Measurements from ENCODE around the gene MYH9. TPM values are rescaled to one million over a fixed set of nuclear protein-coding genes. Genes with fewer than 3 reads are reported as not detected.
"Not testable (repeated sequence)": the region's sequence is repeated elsewhere in the genome, so short reads cannot be mapped to it uniquely, and the experiment has no call there.

Gene MYH9
- total and polyA plus RNA-seq, 2 donors (not counting 1 experiment from before 2014, with no cell fraction given): 108 to 554 TPM

GRCh38 chr22:36395055-36395849 is 7.5 kb upstream of the MYH9 start:
- ChIA-PET CTCF (no interaction called here), POLR2A (interaction anchor here (0.5 to 0.8 kb wide), 2 partner anchors 10 to 63 kb away, joined by 3 to 7 read pairs; no protein-coding TSS in a partner anchor)
- 87% methylated on average over 12 of the region's 12 CpGs for WGBS (ENCODE audit: insufficient coverage)
- TF ChIP-seq CTCF (IDR thresholded peaks at IDR 0.05) (no peak), EZH2 (IDR thresholded peaks at IDR 0.05; ENCODE audit: borderline replicate concordance, insufficient read depth, low read depth, low read length, poor library complexity, severe bottlenecking) (no peak)
- Histone ChIP-seq H3K9me3 (ENCODE audit: control extremely low read depth in 1 of 3, control insufficient read depth in 2 of 3, insufficient read depth in 1 of 3, low read length in 2 of 3) (peaks cover 0 to 6% (median 0%) of the 10 kb centered on the region in 3 donors), H3K4me3 (ENCODE audit: control extremely low read depth in 1 of 5, extremely low read depth in 1 of 5, insufficient read depth in 1 of 5, low read depth in 2 of 5, low read length in 4 of 5) (no peak overlapping the region), H3K36me3 (replicated peaks in 1 of 2; ENCODE audit: control extremely low read depth in 1 of 2, control insufficient read depth in 1 of 2, extremely low read depth in 1 of 2, insufficient read depth in 2 of 2, low read length in 1 of 2) (no peaks in the 10 kb centered on the region), H2AFZ (ENCODE audit: insufficient read depth, low read depth, low read length, poor library complexity, severe bottlenecking) (no peak overlapping the region), H3K9ac (ENCODE audit: low read length) (no peak overlapping the region), H3K4me2 (replicated peaks; ENCODE audit: low read depth, low read length, poor library complexity, severe bottlenecking) (no peak overlapping the region), H3K79me2 (ENCODE audit: control insufficient read depth, insufficient read depth, low read length) (peaks cover 4% of the 10 kb centered on the region), H3K27me3 (replicated peaks in 1 of 4; ENCODE audit: control extremely low read depth in 1 of 4, control insufficient read depth in 3 of 4, insufficient read depth in 4 of 4, low read length in 3 of 4) (no peaks in the 10 kb centered on the region), H3K4me1 (ENCODE audit: control insufficient read depth in 2 of 2, insufficient read depth in 2 of 2, low read length in 2 of 2) (peaks cover 27 to 53% of the 10 kb centered on the region in 2 donors), H3K27ac (ENCODE audit: low read length in 2 of 2) (no peak overlapping the region), H4K20me1 (ENCODE audit: control insufficient read depth, insufficient read depth, low read length, poor library complexity, severe bottlenecking) (no peaks in the 10 kb centered on the region)
- no peak for ATAC-seq (ENCODE audit: low read depth)
- H3K27me3 Mint-ChIP-seq: no peaks in the 10 kb centered on the region
- no peak overlapping the region for H3K4me3 Mint-ChIP-seq
- DNase-seq: no peak
- intact Hi-C loops (cut with micrococcal nuclease): no loop called here
- no peaks in the 10 kb centered on the region for H3K9me3 Mint-ChIP-seq (ENCODE audit: insufficient read depth)
- H3K27ac Mint-ChIP-seq: peak overlapping the region; percentile 16
- H3K4me1 Mint-ChIP-seq: peaks cover 50% of the 10 kb centered on the region

- Mint-ChIP-seq H3K4me1 (peaks cover 31% of the 10 kb centered on the region), H3K4me3 (peak overlapping the region; percentile 68), H3K9me3 (ENCODE audit: insufficient read depth) (no peaks in the 10 kb centered on the region), H3K27me3 (no peaks in the 10 kb centered on the region), H3K27ac (peak overlapping the region; percentile 59)
- peaks cover 7% of the 10 kb centered on the region for H4K20me1 ChIP-seq (ENCODE audit: control insufficient read depth, insufficient read depth, low read length, poor library complexity, severe bottlenecking)
- no peak for DNase-seq
- H3K9ac ChIP-seq (ENCODE audit: low read length): no peak overlapping the region
- TF ChIP-seq EZH2 (IDR thresholded peaks at IDR 0.05; ENCODE audit: borderline replicate concordance, insufficient read depth, low read depth, low read length, poor library complexity, severe bottlenecking) (no peak), CTCF (IDR thresholded peaks at IDR 0.05) (no peak)
- H3K4me2 ChIP-seq (replicated peaks; ENCODE audit: low read depth, low read length, poor library complexity, severe bottlenecking): peak overlapping the region; percentile 11
- H3K79me2 ChIP-seq (ENCODE audit: control insufficient read depth, insufficient read depth, low read length): peaks cover 33% of the 10 kb centered on the region
- no peak overlapping the region for H2AFZ ChIP-seq (ENCODE audit: insufficient read depth, low read depth, low read length, poor library complexity, severe bottlenecking)
- H3K9me3 ChIP-seq (ENCODE audit: control extremely low read depth in 1 of 3, control insufficient read depth in 2 of 3, insufficient read depth in 1 of 3, low read length in 2 of 3): peaks cover 0 to 6% (median 0%) of the 10 kb centered on the region in 3 donors
- H3K4me3 ChIP-seq (ENCODE audit: control extremely low read depth in 1 of 5, extremely low read depth in 1 of 5, insufficient read depth in 1 of 5, low read depth in 2 of 5, low read length in 4 of 5): no peak overlapping the region
- ChIA-PET POLR2A (no interaction called here), CTCF (no interaction called here)
- peaks cover 0 to under 1% of the 10 kb centered on the region in 2 experiments for H3K36me3 ChIP-seq (replicated peaks in 1 of 2; ENCODE audit: control extremely low read depth in 1 of 2, control insufficient read depth in 1 of 2, extremely low read depth in 1 of 2, insufficient read depth in 2 of 2, low read length in 1 of 2)
- H3K27me3 ChIP-seq (replicated peaks in 1 of 4; ENCODE audit: control extremely low read depth in 1 of 4, control insufficient read depth in 3 of 4, insufficient read depth in 4 of 4, low read length in 3 of 4): no peaks in the 10 kb centered on the region
- intact Hi-C loops (cut with micrococcal nuclease): no loop called here
- no peak overlapping the region for H3K27ac ChIP-seq (ENCODE audit: low read length in 2 of 2)
- 92% methylated on average over 3 of the region's 3 CpGs for WGBS (ENCODE audit: insufficient coverage)
- no peak for ATAC-seq (ENCODE audit: low read depth)
- H3K4me1 ChIP-seq (ENCODE audit: control insufficient read depth in 2 of 2, insufficient read depth in 2 of 2, low read length in 2 of 2): peaks cover 26 to 39% of the 10 kb centered on the region in 2 donors
These were observed 3.9 kb upstream of the MYH9 start for GRCh38 chr22:36391638-36392037.

- H3K4me3 Mint-ChIP-seq; H3K27me3 Mint-ChIP-seq; H3K27ac Mint-ChIP-seq; H3K27me3 ChIP-seq (replicated peaks in 1 of 4; ENCODE audit: control extremely low read depth in 1 of 4, control insufficient read depth in 3 of 4, insufficient read depth in 4 of 4, low read length in 3 of 4); H3K9ac ChIP-seq (ENCODE audit: low read length); H3K36me3 ChIP-seq (replicated peaks in 1 of 2; ENCODE audit: control extremely low read depth in 1 of 2, control insufficient read depth in 1 of 2, extremely low read depth in 1 of 2, insufficient read depth in 2 of 2, low read length in 1 of 2); DNase-seq; H3K27ac ChIP-seq (ENCODE audit: low read length in 2 of 2); POLR2A ChIA-PET; H3K9me3 Mint-ChIP-seq (ENCODE audit: insufficient read depth); H3K9me3 ChIP-seq (ENCODE audit: control extremely low read depth in 1 of 3, control insufficient read depth in 2 of 3, insufficient read depth in 1 of 3, low read length in 2 of 3); H3K4me3 ChIP-seq (ENCODE audit: control extremely low read depth in 1 of 5, extremely low read depth in 1 of 5, insufficient read depth in 1 of 5, low read depth in 2 of 5, low read length in 4 of 5); H2AFZ ChIP-seq (ENCODE audit: insufficient read depth, low read depth, low read length, poor library complexity, severe bottlenecking); ATAC-seq (ENCODE audit: low read depth): not testable (repeated sequence)
- Histone ChIP-seq H3K79me2 (ENCODE audit: control insufficient read depth, insufficient read depth, low read length) (peaks cover 57% of the 10 kb centered on the region), H4K20me1 (ENCODE audit: control insufficient read depth, insufficient read depth, low read length, poor library complexity, severe bottlenecking) (peaks cover 31% of the 10 kb centered on the region), H3K4me1 (ENCODE audit: control insufficient read depth in 2 of 2, insufficient read depth in 2 of 2, low read length in 2 of 2) (peaks cover 45 to 60% of the 10 kb centered on the region in 2 donors), H3K4me2 (replicated peaks; ENCODE audit: low read depth, low read length, poor library complexity, severe bottlenecking) (peak overlapping the region; percentile 92)
- CTCF ChIA-PET: interaction anchor here (0.8 to 1.6 kb wide), 3 partner anchors 23 to 62 kb away, joined by 3 to 4 read pairs (median 3); no protein-coding TSS in a partner anchor
- 100% methylated on average over 9 of the region's 14 CpGs for WGBS (ENCODE audit: insufficient coverage)
- intact Hi-C loops (cut with micrococcal nuclease): loop anchor here (5.0 kb wide), 1 partner anchor 138 kb away; the partner anchor contains the start of gene EIF3D
- peaks cover 44% of the 10 kb centered on the region for H3K4me1 Mint-ChIP-seq
These were observed 1.4 kb upstream of the MYH9 start for GRCh38 chr22:36389122-36389521.
